Activated CD4-positive, CD25-positive, alpha-beta regulatory T cell treated with anti-CD3 and anti-CD28 coated beads, Interleukin-2, amount 50 U/mL, for 24 hours (primary cell): ENCODE measurements around the gene CCDC91.

Experiments used
- ATAC-seq, 2 donors: fragments of 150-1000 bp; cut with Tn5 transposase; one replicate each; pipeline ENCODE4 v1.10.0; 2021; ENCODE audit warnings: mild to moderate bottlenecking in 1 of 2, moderate library complexity in 1 of 2

CCDC91 gene

GRCh38 chr12:28190321-28191050, at the start of gene CCDC91:
TSS of gene CCDC91 (plus strand) at chr12:28190456. CDS start at chr12:28257216, 66,760 bp downstream.
- peak; percentile 83 to 84 for ATAC-seq

GRCh38 chr12:28144059-28144458, 46.2 kb upstream of the CCDC91 start:
- no peak for ATAC-seq

- no peak for ATAC-seq
Observed at GRCh38 chr12:28144532-28144931, 45.7 kb upstream of the CCDC91 start.

GRCh38 chr12:28145216-28145615, 45.0 kb upstream of the CCDC91 start:
- no peak for ATAC-seq

GRCh38 chr12:28149279-28149678, 41.0 kb upstream of the CCDC91 start:
- no peak for ATAC-seq

GRCh38 chr12:28156362-28156761, 33.9 kb upstream of the CCDC91 start:
- no peak for ATAC-seq

- ATAC-seq = no peak
Observed at GRCh38 chr12:28156804-28157203, 33.5 kb upstream of the CCDC91 start.

- no peak for ATAC-seq
Observed at GRCh38 chr12:28158353-28158752, 31.9 kb upstream of the CCDC91 start.

- no peak for ATAC-seq
Observed at GRCh38 chr12:28159688-28160087, 30.6 kb upstream of the CCDC91 start.

GRCh38 chr12:28161697-28162096, 28.6 kb upstream of the CCDC91 start:
- no peak for ATAC-seq

- no peak for ATAC-seq
Observed at GRCh38 chr12:28162697-28163096, 27.6 kb upstream of the CCDC91 start.

- ATAC-seq = no peak
Observed at GRCh38 chr12:28164644-28165275, 25.5 kb upstream of the CCDC91 start.

- no peak for ATAC-seq
Observed at GRCh38 chr12:28167981-28168485, 22.2 kb upstream of the CCDC91 start.

GRCh38 chr12:28171356-28172060, 18.7 kb upstream of the CCDC91 start:
- peak; percentile 25 to 64 for ATAC-seq

- no peak for ATAC-seq
Observed at GRCh38 chr12:28172434-28173030, 17.7 kb upstream of the CCDC91 start.

- no peak for ATAC-seq
Observed at GRCh38 chr12:28173440-28173839, 16.8 kb upstream of the CCDC91 start.

- ATAC-seq = no peak
Observed at GRCh38 chr12:28175098-28175589, 15.1 kb upstream of the CCDC91 start.

GRCh38 chr12:28176295-28176694, 14.0 kb upstream of the CCDC91 start:
- ATAC-seq = no peak

GRCh38 chr12:28177461-28177860, 12.8 kb upstream of the CCDC91 start:
- no peak for ATAC-seq

- no peak for ATAC-seq
Observed at GRCh38 chr12:28177905-28178304, 12.4 kb upstream of the CCDC91 start.

GRCh38 chr12:28178775-28179174, 11.5 kb upstream of the CCDC91 start:
- ATAC-seq = no peak

GRCh38 chr12:28180786-28181185, 9.5 kb upstream of the CCDC91 start:
- ATAC-seq = no peak

GRCh38 chr12:28184375-28184774, 5.9 kb upstream of the CCDC91 start:
- no peak for ATAC-seq
